SK-N-SH (cell line): ENCODE data around the gene SPIRE1.

Experiments used
- CTCF ChIP-seq: fragments of 200-600 bp; sonication (generic); IDR thresholded peaks from 2 replicates; pipeline ENCODE4 v1.6.1; 2017; ENCODE audit warnings: antibody characterized with exemption, mild to moderate bottlenecking, moderate library complexity
- MEF2A ChIP-seq: IDR thresholded peaks from 2 replicates; pipeline ENCODE4 v1.4.0; 2012; ENCODE audit warnings: low read depth, borderline replicate concordance
- POLR2AphosphoS5 ChIP-seq: IDR thresholded peaks from 2 replicates; pipeline ENCODE4 v1.6.1; 2012; ENCODE audit warnings: low read depth, low read length

- no peak for TF ChIP-seq POLR2AphosphoS5
- no peak for TF ChIP-seq CTCF
- no peak for TF ChIP-seq MEF2A
Observed at GRCh38 chr18:12431561-12431960, 226.3 kb downstream of the SPIRE1 start.
